PC-9 (cell line): Measurements from ENCODE around the gene EFTUD2. TPM values are rescaled to one million over a fixed set of nuclear protein-coding genes. Genes with fewer than 3 reads are reported as not detected.

Experiments used
- BruUV-seq: library from RNA; stranded (reverse); fragments of 400-500 nt; replicated peaks from 2 replicates; lab custom pipeline; 2021; lab: Mats Ljungman, UMichigan
- CTCF ChIA-PET: fragments of 300-600 bp; sonication (Branson Sonifier 250); formaldehyde crosslinking; loops from one replicate; lab custom pipeline; 2022; ENCODE audit warnings: antibody characterized with exemption; lab: Charles Lee
- POLR2A ChIA-PET: fragments of 300-600 bp; sonication (Branson Sonifier 250); formaldehyde crosslinking; loops from one replicate; lab custom pipeline; 2022; ENCODE audit warnings: antibody characterized with exemption; ENCODE audit not compliant: unreplicated experiment; lab: Charles Lee
- DNase-seq, 2 experiments: peaks; one replicate each; pipeline versions ENCODE4 v3.0.0 to v3.0.0-alpha.2; 2015 to 2022; ENCODE audit warnings: mixed read lengths in 1 of 2
- H2AFZ ChIP-seq: fragments of 200-600 bp; sonication (generic); 2 replicates; pipeline ENCODE4 v1.8.1; 2017; ENCODE audit warnings: antibody characterized with exemption
- H3F3A ChIP-seq: fragments of 200-600 bp; sonication (generic); 2 replicates; pipeline ENCODE4 v1.8.1; 2017; ENCODE audit warnings: antibody characterized with exemption, mild to moderate bottlenecking, low read depth; ENCODE audit not compliant: insufficient read depth
- H3K27ac ChIP-seq: fragments of 200-600 bp; sonication (generic); 2 replicates; pipeline ENCODE4 v1.6.1; 2016; ENCODE audit warnings: mixed run types
- H3K27me3 ChIP-seq: fragments of 200-600 bp; sonication (generic); 2 replicates; pipeline ENCODE4 v1.6.1; 2016; ENCODE audit warnings: low read depth, mixed run types; ENCODE audit not compliant: insufficient read depth
- H3K36me3 ChIP-seq: fragments of 200-600 bp; sonication (generic); 2 replicates; pipeline ENCODE4 v1.6.1; 2016; ENCODE audit warnings: low read depth, mixed run types
- H3K4me1 ChIP-seq: fragments of 200-600 bp; sonication (generic); replicated peaks from 2 replicates; pipeline ENCODE4 v1.6.1; 2016; ENCODE audit warnings: mixed run types; ENCODE audit not compliant: insufficient read depth
- H3K4me2 ChIP-seq: fragments of 200-600 bp; sonication (generic); 2 replicates; pipeline ENCODE4 v1.6.1; 2017; ENCODE audit warnings: mixed run types
- H3K4me3 ChIP-seq: fragments of 200-600 bp; sonication (generic); 2 replicates; pipeline ENCODE4 v1.6.1; 2016; ENCODE audit warnings: mixed run types
- H3K79me2 ChIP-seq: fragments of 200-600 bp; sonication (generic); 2 replicates; pipeline ENCODE4 v1.6.1; 2017; ENCODE audit warnings: low read depth, mixed run types
- H3K9me2 ChIP-seq: fragments of 200-600 bp; sonication (generic); 2 replicates; pipeline ENCODE4 v1.8.1; 2017; ENCODE audit warnings: mild to moderate bottlenecking; ENCODE audit not compliant: insufficient read depth
- H3K9me3 ChIP-seq: fragments of 200-600 bp; sonication (generic); 2 replicates; pipeline ENCODE4 v1.8.1; 2016; ENCODE audit warnings: low read depth; ENCODE audit not compliant: insufficient read depth
- H4K20me1 ChIP-seq: fragments of 200-600 bp; sonication (generic); 2 replicates; pipeline ENCODE4 v1.8.1; 2017; ENCODE audit not compliant: insufficient read depth
- EZH2 ChIP-seq: fragments of 200-600 bp; sonication (generic); IDR thresholded peaks from 2 replicates; pipeline ENCODE4 v1.8.0; 2017; ENCODE audit warnings: antibody characterized with exemption, low read depth
- intact Hi-C: fragments of 100-400 bp; cut with micrococcal nuclease; formaldehyde crosslinking; loops from one replicate; pipeline ENCODE4 v1.10.0; 2022; ENCODE audit not compliant: unreplicated experiment
- total RNA-seq: library from RNA; stranded (reverse); gene quantifications from 2 replicates; pipeline ENCODE4 v1.2.3, GENCODE V29; 2021
- TF ChIP-seq, protein P1 (sequence below): fragments of 200-600 bp; sonication (generic); conservative IDR thresholded peaks from 2 replicates; pipeline ENCODE4 v1.6.1; 2017; ENCODE audit warnings: mixed run types, antibody characterized with exemption, mild to moderate bottlenecking, moderate library complexity

EFTUD2 gene
- total RNA-seq, 1 experiment from 2014 or later = 126 TPM

DNA sequence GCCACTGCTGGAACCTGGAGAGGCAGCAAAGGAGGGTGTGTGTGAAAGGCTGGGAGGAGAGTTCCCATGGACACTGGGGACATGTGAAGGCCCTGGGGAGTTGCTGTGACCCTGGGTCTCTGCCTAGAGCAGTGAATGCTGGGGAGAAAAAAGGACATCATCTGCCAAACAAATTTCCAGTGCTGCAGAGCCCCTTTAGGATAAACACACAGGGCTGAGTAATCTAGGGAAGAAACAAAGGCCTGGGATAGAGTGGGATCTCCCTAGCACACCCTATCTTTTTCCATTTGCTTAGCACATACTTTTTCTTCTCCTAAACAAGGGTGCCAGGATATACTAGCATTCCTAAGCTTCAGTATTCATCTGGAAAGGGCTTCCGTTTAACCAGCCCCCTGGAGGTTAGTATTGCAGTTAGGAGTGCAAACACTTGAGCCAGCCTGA, 54.8 kb downstream of the EFTUD2 start:
- H3F3A ChIP-seq = no peaks in the 10 kb centered on the region; the same call in 1 of the 2 replicates
- TF ChIP-seq, protein P1, sequence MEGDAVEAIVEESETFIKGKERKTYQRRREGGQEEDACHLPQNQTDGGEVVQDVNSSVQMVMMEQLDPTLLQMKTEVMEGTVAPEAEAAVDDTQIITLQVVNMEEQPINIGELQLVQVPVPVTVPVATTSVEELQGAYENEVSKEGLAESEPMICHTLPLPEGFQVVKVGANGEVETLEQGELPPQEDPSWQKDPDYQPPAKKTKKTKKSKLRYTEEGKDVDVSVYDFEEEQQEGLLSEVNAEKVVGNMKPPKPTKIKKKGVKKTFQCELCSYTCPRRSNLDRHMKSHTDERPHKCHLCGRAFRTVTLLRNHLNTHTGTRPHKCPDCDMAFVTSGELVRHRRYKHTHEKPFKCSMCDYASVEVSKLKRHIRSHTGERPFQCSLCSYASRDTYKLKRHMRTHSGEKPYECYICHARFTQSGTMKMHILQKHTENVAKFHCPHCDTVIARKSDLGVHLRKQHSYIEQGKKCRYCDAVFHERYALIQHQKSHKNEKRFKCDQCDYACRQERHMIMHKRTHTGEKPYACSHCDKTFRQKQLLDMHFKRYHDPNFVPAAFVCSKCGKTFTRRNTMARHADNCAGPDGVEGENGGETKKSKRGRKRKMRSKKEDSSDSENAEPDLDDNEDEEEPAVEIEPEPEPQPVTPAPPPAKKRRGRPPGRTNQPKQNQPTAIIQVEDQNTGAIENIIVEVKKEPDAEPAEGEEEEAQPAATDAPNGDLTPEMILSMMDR = no peak
- no peak for TF ChIP-seq EZH2
- ChIA-PET CTCF (no interaction called here), POLR2A (no interaction called here)
- no peaks in the 10 kb centered on the region for H3K27me3 ChIP-seq
- no peak for DNase-seq
- H3K9me2 ChIP-seq = no peaks in the 10 kb centered on the region
- H3K4me1 ChIP-seq = no peaks in the 10 kb centered on the region
- H3K36me3 ChIP-seq = no peaks in the 10 kb centered on the region
- no peak overlapping the region for H2AFZ ChIP-seq
- intact Hi-C loops = no loop called here
- no TSS peak for BruUV-seq
- no peak overlapping the region for H3K27ac ChIP-seq
- no peaks in the 10 kb centered on the region for H4K20me1 ChIP-seq
- H3K9me3 ChIP-seq = no peaks in the 10 kb centered on the region
- H3K79me2 ChIP-seq = no peaks in the 10 kb centered on the region
- H3K4me2 ChIP-seq = no peak overlapping the region
- H3K4me3 ChIP-seq = no peak overlapping the region

DNA sequence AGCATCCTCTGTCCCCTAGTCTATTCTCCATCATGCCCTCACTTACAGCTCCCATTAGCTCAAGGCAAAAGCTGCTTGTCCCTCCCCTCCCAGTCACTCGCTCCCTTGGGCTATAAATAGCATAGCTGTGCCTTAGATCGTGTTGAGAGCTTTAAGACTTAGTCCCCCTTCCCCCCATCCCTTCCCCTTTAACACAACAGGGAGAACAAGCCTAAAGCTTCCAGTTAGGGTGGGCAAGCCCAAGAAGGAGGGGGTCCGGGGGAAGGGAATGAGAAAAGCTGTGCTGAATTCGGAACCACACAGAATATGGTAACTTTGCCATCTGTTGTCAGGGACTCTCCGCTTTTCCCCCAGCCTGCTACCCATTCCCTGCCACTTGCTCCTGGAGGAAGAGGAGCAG, 56.5 kb downstream of the EFTUD2 start:
- Histone ChIP-seq H3K27me3 (no peaks in the 10 kb centered on the region), H2AFZ (no peak overlapping the region), H3K4me1 (no peaks in the 10 kb centered on the region), H3K4me3 (no peak overlapping the region), H3K9me3 (no peaks in the 10 kb centered on the region), H3K27ac (no peak overlapping the region), H3K79me2 (no peaks in the 10 kb centered on the region), H4K20me1 (no peaks in the 10 kb centered on the region), H3K4me2 (no peak overlapping the region), H3K9me2 (no peaks in the 10 kb centered on the region), H3K36me3 (no peaks in the 10 kb centered on the region), H3F3A (peaks cover 2% of the 10 kb centered on the region; the same call in 1 of the 2 replicates)
- no peak for DNase-seq
- intact Hi-C loops = no loop called here
- CTCF ChIA-PET = no interaction called here
- TF ChIP-seq, protein P1 = no peak
- no peak for TF ChIP-seq EZH2
- POLR2A ChIA-PET = no interaction called here
- no TSS peak for BruUV-seq

DNA sequence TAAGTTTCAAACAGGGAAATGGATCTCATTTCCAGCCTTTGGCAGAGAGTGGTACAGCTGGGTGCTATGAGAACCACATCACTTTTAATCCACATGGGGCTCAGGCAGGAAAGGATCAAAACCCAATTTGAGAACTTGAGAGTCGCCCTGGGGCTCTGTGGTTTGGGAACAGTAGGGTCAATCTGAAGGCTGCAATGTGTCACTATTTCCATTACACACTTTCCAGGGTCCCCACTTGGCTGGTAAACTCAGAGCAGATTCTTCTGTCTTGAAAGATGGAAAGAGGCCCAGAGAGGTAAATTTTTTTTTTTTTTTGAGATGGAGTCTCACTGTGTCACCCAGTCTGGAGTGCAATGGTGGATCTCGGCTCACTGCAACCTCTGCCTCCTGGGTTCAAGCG, 58.3 kb downstream of the EFTUD2 start:
- intact Hi-C loops = no loop called here
- POLR2A ChIA-PET = interaction anchor here (0.7 kb wide), 1 partner anchor 65 kb away, joined by 9 read pairs; no protein-coding TSS in a partner anchor

More for the DNA sequence above, 58.3 kb downstream of the EFTUD2 start:
- H3K27ac ChIP-seq = no peak overlapping the region
- H3K4me3 ChIP-seq = no peak overlapping the region
- no peaks in the 10 kb centered on the region for H3K9me2 ChIP-seq
- CTCF ChIA-PET = no interaction called here
- no peaks in the 10 kb centered on the region for H3K36me3 ChIP-seq
- no peak for DNase-seq
- H3F3A ChIP-seq = peaks cover 12% of the 10 kb centered on the region; the same call in 1 of the 2 replicates
- no peaks in the 10 kb centered on the region for H3K27me3 ChIP-seq
- H2AFZ ChIP-seq = no peak overlapping the region
- H4K20me1 ChIP-seq = no peaks in the 10 kb centered on the region
- H3K4me1 ChIP-seq = peaks cover 8% of the 10 kb centered on the region
- H3K4me2 ChIP-seq = no peak overlapping the region
- BruUV-seq = no TSS peak
- H3K9me3 ChIP-seq = no peaks in the 10 kb centered on the region
- no peak for TF ChIP-seq EZH2
- TF ChIP-seq, protein P1 = no peak
- no peaks in the 10 kb centered on the region for H3K79me2 ChIP-seq
